GM12878 (cell line): ENCODE data around the gene KDM2A. TPM values are rescaled to one million over a fixed set of nuclear protein-coding genes. Genes with fewer than 3 reads are reported as not detected.

ENCODE experiments used
- ATAC-seq: fragments of 200-7000 bp; cut with Tn5 transposase; 3 replicates; pipeline ENCODE4 v1.9.1; 2020; ENCODE audit warnings: mild to moderate bottlenecking, moderate library complexity
- BruUV-seq: library from RNA; stranded (reverse); fragments of 400-500 nt; replicated peaks from 2 replicates; lab custom pipeline; 2021; lab: Mats Ljungman, UMichigan
- CTCF ChIA-PET: fragments of 300-600 bp; sonication (Branson Sonifier 250); formaldehyde crosslinking; extraction: SDS; loops from one replicate; lab custom pipeline; 2021; ENCODE audit warnings: inconsistent platforms; lab: Yijun Ruan, JAX
- POLR2A ChIA-PET: fragments of 350-600 bp; formaldehyde crosslinking; extraction: SDS; loops from one replicate; lab custom pipeline; 2021; ENCODE audit warnings: inconsistent platforms; lab: Charles Lee
- RAD21 ChIA-PET: fragments of 300-600 bp; sonication (Branson Sonifier 250); formaldehyde crosslinking; loops from one replicate; lab custom pipeline; 2023; ENCODE audit warnings: antibody characterized with exemption; ENCODE audit not compliant: unreplicated experiment; lab: Charles Lee
- SMC1A ChIA-PET: fragments of 300-600 bp; sonication (Branson Sonifier 250); formaldehyde crosslinking; loops from one replicate; lab custom pipeline; 2023; ENCODE audit not compliant: unreplicated experiment, uncharacterized antibody; lab: Charles Lee
- DNase-seq: peaks from one replicate; pipeline ENCODE4 v3.0.0-alpha.2; 2011; ENCODE audit warnings: low read depth, low spot score
- FAIRE-seq: peaks from 3 replicates; lab custom pipeline; 2011; peaks lifted over from hg19 to GRCh38; lab: Jason Lieb, UNC
- H2AFZ ChIP-seq: 2 replicates; pipeline ENCODE4 v1.6.0; 2011; ENCODE audit warnings: low read depth, low read length, control low read depth; ENCODE audit not compliant: control insufficient read depth
- H3K27ac ChIP-seq: 2 replicates; pipeline ENCODE4 v1.5.1; 2011; ENCODE audit warnings: control low read depth; ENCODE audit not compliant: control insufficient read depth, insufficient read depth
- H3K27me3 ChIP-seq, 2 experiments: replicated peaks in 1 of 2; 2 replicates each; pipeline versions ENCODE4 v1.6.0 to v1.6.1; 2011; ENCODE audit warnings: low read length in 1 of 2; ENCODE audit not compliant: control insufficient read depth in 2 of 2, insufficient read depth in 2 of 2
- H3K36me3 ChIP-seq, 2 experiments: 2 replicates each; pipeline ENCODE4 v1.5.1; 2011; ENCODE audit warnings: low read length in 1 of 2; ENCODE audit not compliant: control insufficient read depth in 2 of 2, insufficient read depth in 2 of 2
- H3K4me1 ChIP-seq: 2 replicates; pipeline ENCODE4 v1.6.1; 2011; ENCODE audit warnings: mild to moderate bottlenecking, low read length, moderate library complexity, mixed read lengths; ENCODE audit not compliant: control insufficient read depth, insufficient read depth
- H3K4me2 ChIP-seq: 2 replicates; pipeline ENCODE4 v1.6.0; 2011; ENCODE audit warnings: control low read depth; ENCODE audit not compliant: control insufficient read depth, insufficient read depth
- H3K4me3 ChIP-seq: fragments of 200-600 bp; sonication (generic); 2 replicates; pipeline ENCODE4 v1.5.1; 2016
- H3K79me2 ChIP-seq: 2 replicates; pipeline ENCODE4 v1.6.0; 2011; ENCODE audit warnings: low read length; ENCODE audit not compliant: control insufficient read depth, insufficient read depth
- H3K9ac ChIP-seq: 2 replicates; pipeline ENCODE4 v1.8.0; 2011; ENCODE audit warnings: low read length, control low read depth, mixed read lengths; ENCODE audit not compliant: control insufficient read depth, insufficient read depth
- H3K9me3 ChIP-seq: replicated peaks from 3 replicates; pipeline ENCODE4 v1.5.1; 2011; ENCODE audit warnings: mild to moderate bottlenecking, low read length; ENCODE audit not compliant: control insufficient read depth, insufficient read depth
- H4K20me1 ChIP-seq: 2 replicates; pipeline ENCODE4 v1.6.0; 2011; ENCODE audit not compliant: control insufficient read depth, insufficient read depth
- JUNB ChIP-seq: IDR thresholded peaks from 2 replicates; pipeline ENCODE4 v1.6.1; 2016; ENCODE audit warnings: antibody characterized with exemption, mild to moderate bottlenecking
- POLR2A ChIP-seq: IDR thresholded peaks from 2 replicates; pipeline ENCODE4 v1.6.1; 2011; ENCODE audit warnings: low read depth, mild to moderate bottlenecking, low read length
- POLR2AphosphoS5 ChIP-seq: IDR thresholded peaks from 2 replicates; pipeline ENCODE4 v1.6.1; 2011; ENCODE audit warnings: mild to moderate bottlenecking, low read length, inconsistent platforms
- RB1 ChIP-seq: fragments of 450-650 bp; formaldehyde crosslinking; IDR thresholded peaks from 2 replicates; pipeline ENCODE4 v1.6.1; 2017; ENCODE audit warnings: mild to moderate bottlenecking, borderline replicate concordance
- RBBP5 ChIP-seq: fragments of 200-600 bp; sonication (generic); conservative IDR thresholded peaks from 2 replicates; pipeline ENCODE4 v1.6.1; 2016
- RUNX3 ChIP-seq: IDR thresholded peaks from 2 replicates; pipeline ENCODE4 v1.6.1; 2012; ENCODE audit warnings: low read length, inconsistent platforms
- SIX5 ChIP-seq: IDR thresholded peaks from 2 replicates; pipeline ENCODE4 v1.6.1; 2011; ENCODE audit warnings: mild to moderate bottlenecking, low read depth, low read length, moderate library complexity; ENCODE audit not compliant: severe bottlenecking
- SP1 ChIP-seq: IDR thresholded peaks from one replicate; pipeline ENCODE4 v1.6.1; 2011; ENCODE audit warnings: low read depth, low read length
- YBX1 ChIP-seq: fragments of 450-650 bp; IDR thresholded peaks from 2 replicates; pipeline ENCODE4 v1.6.1; 2016; ENCODE audit warnings: antibody characterized with exemption
- ZNF217 ChIP-seq: fragments of 450-650 bp; IDR thresholded peaks from 2 replicates; pipeline ENCODE4 v1.6.1; 2017; ENCODE audit warnings: antibody characterized with exemption, mild to moderate bottlenecking
- WGBS: methylation state at CpG from one replicate; pipeline ENCODE4 v1.1.6; 2016; ENCODE audit warnings: low lambda C conversion rate; ENCODE audit not compliant: insufficient replicate concordance, insufficient coverage; ENCODE audit errors: missing lambda C conversion rate; 5-methylcytosine and 5-hydroxymethylcytosine counted together
- in situ Hi-C: fragments of 300-500 bp; cut with MboI; formaldehyde crosslinking; loops from 9 replicates; pipeline ENCODE4 v1.14.3; 2018; ENCODE audit warnings: mixed read lengths
- intact Hi-C: fragments of 100-400 bp; cut with micrococcal nuclease; formaldehyde crosslinking; loops from one replicate; pipeline ENCODE4 v1.14.2; 2022; ENCODE audit not compliant: unreplicated experiment
- polyA plus RNA-seq, 11 experiments: library from polyadenylated mRNA; depleted of rRNA in 4 of 11; unstranded in 6 of 11; stranded (reverse) in 5 of 11; fragments of >200 nt; fragmentation: Nextera tagmentation in 4 of 11; fragmentation: Illumina TruSeq in 1 of 11; extraction: Ambion mirVana in 4 of 11; extraction: Trizol in 1 of 11; gene quantifications; 1 replicate in 1 of 11; 2 replicates in 10 of 11; pipeline versions ENCODE4 v1.2.1 to v1.2.3, GENCODE V29; 2011 to 2016; ENCODE audit warnings: inconsistent platforms in 2 of 11, missing spikeins in 2 of 11, low read depth in 1 of 11
- total RNA-seq, 4 experiments: library from RNA; depleted of rRNA in 3 of 4; stranded (reverse); fragments of >200 nt in 3 of 4; fragmentation: Illumina TruSeq in 1 of 4; extraction: Trizol in 1 of 4; gene quantifications; 2 replicates each; pipeline versions ENCODE4 v1.2.1 to v1.2.3, GENCODE V29; 2013 to 2021
- TF ChIP-seq, protein P1 (sequence below): fragments of 450-650 bp; IDR thresholded peaks from 2 replicates; pipeline ENCODE4 v1.6.1; 2017; ENCODE audit warnings: mild to moderate bottlenecking, moderate library complexity
- TF ChIP-seq, protein P2 (sequence below): IDR thresholded peaks from 2 replicates; pipeline ENCODE4 v1.6.1; 2012; ENCODE audit warnings: low read depth, low read length, improper control_type of control experiment
- TF ChIP-seq, protein P3 (sequence below): fragments of 450-650 bp; formaldehyde crosslinking; IDR thresholded peaks from 2 replicates; pipeline ENCODE4 v1.4.0; 2022; ENCODE audit warnings: mild to moderate bottlenecking, moderate library complexity
- TF ChIP-seq, protein P4 (sequence below): IDR thresholded peaks from 2 replicates; pipeline ENCODE4 v1.6.1; 2011; ENCODE audit warnings: mild to moderate bottlenecking, low read depth, low read length, moderate library complexity; ENCODE audit not compliant: insufficient replicate concordance

KDM2A gene
- total and polyA plus RNA-seq, 10 of the 15 experiments (the other 5 are each of a cell fraction or from before 2014, with no cell fraction given) = 10.5 to 69.3 (median 41.6) TPM

DNA sequence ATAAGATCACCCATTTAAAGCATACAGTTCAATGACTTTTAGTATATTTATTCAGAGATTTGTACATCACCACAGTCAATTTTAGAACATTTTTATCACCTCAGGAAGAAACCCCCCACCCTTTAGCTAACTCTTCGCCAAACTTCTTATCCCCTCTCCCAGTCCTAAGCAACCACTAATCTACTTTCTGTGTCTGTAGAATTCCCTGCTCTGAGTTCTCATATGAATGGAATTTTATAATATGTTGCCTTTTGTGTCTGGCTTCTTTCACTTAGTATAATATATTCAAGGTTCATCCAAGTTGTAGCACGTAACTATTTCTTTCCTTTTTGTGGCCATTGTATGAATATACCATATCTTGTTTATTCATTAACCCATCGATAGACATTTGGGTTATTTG is 173.6 kb downstream of the KDM2A start:
- ChIA-PET CTCF (interaction anchor here (1.5 to 4.2 kb wide), 3 partner anchors 19 to 31 kb away, joined by 3 to 21 read pairs (median 5); no protein-coding TSS in a partner anchor), SMC1A (interaction anchor here (1.3 to 2.2 kb wide), 5 partner anchors 22 to 88 kb away, joined by 3 to 12 read pairs (median 5); no protein-coding TSS in a partner anchor), RAD21 (interaction anchor here (0.8 to 1.1 kb wide), 4 partner anchors 15 to 89 kb away, joined by 3 read pairs; no protein-coding TSS in a partner anchor), POLR2A (interaction anchor here (0.6 kb wide), 1 partner anchor 19 kb away, joined by 4 read pairs; no protein-coding TSS in a partner anchor)
- ATAC-seq (no peak), FAIRE-seq (no peak), DNase-seq (no peak)
- peaks cover 18% of the 10 kb centered on the region for H3K79me2 ChIP-seq
- WGBS = 54% methylated on average over 3 of the region's 3 CpGs
- peaks cover 10% of the 10 kb centered on the region for H3K9me3 ChIP-seq
- peaks cover 14% of the 10 kb centered on the region for H3K4me1 ChIP-seq
- no peak overlapping the region for H3K4me2 ChIP-seq
- peaks cover 8 to 20% of the 10 kb centered on the region in 2 experiments for H3K36me3 ChIP-seq
- H3K9ac ChIP-seq = no peak overlapping the region
- H3K4me3 ChIP-seq = no peak overlapping the region
- no peaks in the 10 kb centered on the region for H4K20me1 ChIP-seq
- H3K27me3 ChIP-seq = no peaks in the 10 kb centered on the region
- H3K27ac ChIP-seq = no peak overlapping the region
- intact Hi-C loops = no loop called here
- no TSS peak for BruUV-seq
- in situ Hi-C loops = no loop called here
- H2AFZ ChIP-seq = no peak overlapping the region
- TF ChIP-seq, protein P1, sequence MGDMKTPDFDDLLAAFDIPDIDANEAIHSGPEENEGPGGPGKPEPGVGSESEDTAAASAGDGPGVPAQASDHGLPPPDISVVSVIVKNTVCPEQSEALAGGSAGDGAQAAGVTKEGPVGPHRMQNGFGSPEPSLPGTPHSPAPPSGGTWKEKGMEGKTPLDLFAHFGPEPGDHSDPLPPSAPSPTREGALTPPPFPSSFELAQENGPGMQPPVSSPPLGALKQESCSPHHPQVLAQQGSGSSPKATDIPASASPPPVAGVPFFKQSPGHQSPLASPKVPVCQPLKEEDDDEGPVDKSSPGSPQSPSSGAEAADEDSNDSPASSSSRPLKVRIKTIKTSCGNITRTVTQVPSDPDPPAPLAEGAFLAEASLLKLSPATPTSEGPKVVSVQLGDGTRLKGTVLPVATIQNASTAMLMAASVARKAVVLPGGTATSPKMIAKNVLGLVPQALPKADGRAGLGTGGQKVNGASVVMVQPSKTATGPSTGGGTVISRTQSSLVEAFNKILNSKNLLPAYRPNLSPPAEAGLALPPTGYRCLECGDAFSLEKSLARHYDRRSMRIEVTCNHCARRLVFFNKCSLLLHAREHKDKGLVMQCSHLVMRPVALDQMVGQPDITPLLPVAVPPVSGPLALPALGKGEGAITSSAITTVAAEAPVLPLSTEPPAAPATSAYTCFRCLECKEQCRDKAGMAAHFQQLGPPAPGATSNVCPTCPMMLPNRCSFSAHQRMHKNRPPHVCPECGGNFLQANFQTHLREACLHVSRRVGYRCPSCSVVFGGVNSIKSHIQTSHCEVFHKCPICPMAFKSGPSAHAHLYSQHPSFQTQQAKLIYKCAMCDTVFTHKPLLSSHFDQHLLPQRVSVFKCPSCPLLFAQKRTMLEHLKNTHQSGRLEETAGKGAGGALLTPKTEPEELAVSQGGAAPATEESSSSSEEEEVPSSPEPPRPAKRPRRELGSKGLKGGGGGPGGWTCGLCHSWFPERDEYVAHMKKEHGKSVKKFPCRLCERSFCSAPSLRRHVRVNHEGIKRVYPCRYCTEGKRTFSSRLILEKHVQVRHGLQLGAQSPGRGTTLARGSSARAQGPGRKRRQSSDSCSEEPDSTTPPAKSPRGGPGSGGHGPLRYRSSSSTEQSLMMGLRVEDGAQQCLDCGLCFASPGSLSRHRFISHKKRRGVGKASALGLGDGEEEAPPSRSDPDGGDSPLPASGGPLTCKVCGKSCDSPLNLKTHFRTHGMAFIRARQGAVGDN = no peak
- no peak for TF ChIP-seq POLR2A
- TF ChIP-seq RB1 = no peak
- TF ChIP-seq RUNX3 = no peak
- TF ChIP-seq, protein P2, sequence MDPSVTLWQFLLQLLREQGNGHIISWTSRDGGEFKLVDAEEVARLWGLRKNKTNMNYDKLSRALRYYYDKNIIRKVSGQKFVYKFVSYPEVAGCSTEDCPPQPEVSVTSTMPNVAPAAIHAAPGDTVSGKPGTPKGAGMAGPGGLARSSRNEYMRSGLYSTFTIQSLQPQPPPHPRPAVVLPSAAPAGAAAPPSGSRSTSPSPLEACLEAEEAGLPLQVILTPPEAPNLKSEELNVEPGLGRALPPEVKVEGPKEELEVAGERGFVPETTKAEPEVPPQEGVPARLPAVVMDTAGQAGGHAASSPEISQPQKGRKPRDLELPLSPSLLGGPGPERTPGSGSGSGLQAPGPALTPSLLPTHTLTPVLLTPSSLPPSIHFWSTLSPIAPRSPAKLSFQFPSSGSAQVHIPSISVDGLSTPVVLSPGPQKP = no peak
- TF ChIP-seq POLR2AphosphoS5 = no peak
- TF ChIP-seq, protein P3, sequence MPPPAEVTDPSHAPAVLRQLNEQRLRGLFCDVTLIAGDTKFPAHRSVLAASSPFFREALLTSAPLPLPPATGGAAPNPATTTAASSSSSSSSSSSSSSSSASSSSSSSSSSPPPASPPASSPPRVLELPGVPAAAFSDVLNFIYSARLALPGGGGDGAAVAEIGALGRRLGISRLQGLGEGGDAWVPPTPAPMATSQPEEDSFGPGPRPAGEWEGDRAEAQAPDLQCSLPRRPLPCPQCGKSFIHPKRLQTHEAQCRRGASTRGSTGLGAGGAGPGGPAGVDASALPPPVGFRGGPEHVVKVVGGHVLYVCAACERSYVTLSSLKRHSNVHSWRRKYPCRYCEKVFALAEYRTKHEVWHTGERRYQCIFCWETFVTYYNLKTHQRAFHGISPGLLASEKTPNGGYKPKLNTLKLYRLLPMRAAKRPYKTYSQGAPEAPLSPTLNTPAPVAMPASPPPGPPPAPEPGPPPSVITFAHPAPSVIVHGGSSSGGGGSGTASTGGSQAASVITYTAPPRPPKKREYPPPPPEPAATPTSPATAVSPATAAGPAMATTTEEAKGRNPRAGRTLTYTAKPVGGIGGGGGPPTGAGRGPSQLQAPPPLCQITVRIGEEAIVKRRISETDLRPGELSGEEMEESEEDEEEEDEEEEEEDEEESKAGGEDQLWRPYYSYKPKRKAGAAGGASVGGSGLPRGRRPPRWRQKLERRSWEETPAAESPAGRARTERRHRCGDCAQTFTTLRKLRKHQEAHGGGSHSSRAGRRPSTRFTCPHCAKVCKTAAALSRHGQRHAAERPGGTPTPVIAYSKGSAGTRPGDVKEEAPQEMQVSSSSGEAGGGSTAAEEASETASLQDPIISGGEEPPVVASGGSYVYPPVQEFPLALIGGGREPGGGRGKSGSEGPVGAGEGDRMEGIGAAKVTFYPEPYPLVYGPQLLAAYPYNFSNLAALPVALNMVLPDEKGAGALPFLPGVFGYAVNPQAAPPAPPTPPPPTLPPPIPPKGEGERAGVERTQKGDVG (CRISPR knock-in tag) = no peak
- TF ChIP-seq YBX1 = no peak
- TF ChIP-seq ZNF217 = no peak
- TF ChIP-seq SP1 = no peak
- TF ChIP-seq, protein P4, sequence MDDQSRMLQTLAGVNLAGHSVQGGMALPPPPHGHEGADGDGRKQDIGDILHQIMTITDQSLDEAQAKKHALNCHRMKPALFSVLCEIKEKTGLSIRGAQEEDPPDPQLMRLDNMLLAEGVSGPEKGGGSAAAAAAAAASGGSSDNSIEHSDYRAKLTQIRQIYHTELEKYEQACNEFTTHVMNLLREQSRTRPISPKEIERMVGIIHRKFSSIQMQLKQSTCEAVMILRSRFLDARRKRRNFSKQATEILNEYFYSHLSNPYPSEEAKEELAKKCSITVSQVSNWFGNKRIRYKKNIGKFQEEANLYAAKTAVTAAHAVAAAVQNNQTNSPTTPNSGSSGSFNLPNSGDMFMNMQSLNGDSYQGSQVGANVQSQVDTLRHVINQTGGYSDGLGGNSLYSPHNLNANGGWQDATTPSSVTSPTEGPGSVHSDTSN = no peak
- no peak for TF ChIP-seq RBBP5
- no peak for TF ChIP-seq JUNB
- TF ChIP-seq SIX5 = no peak
